ENCODE results near the gene KDM4D.
"Not testable (repeated sequence)": the region's sequence is repeated elsewhere in the genome, so short reads cannot be mapped to it uniquely, and the experiment has no call there.

The KDM4D gene

DNA sequence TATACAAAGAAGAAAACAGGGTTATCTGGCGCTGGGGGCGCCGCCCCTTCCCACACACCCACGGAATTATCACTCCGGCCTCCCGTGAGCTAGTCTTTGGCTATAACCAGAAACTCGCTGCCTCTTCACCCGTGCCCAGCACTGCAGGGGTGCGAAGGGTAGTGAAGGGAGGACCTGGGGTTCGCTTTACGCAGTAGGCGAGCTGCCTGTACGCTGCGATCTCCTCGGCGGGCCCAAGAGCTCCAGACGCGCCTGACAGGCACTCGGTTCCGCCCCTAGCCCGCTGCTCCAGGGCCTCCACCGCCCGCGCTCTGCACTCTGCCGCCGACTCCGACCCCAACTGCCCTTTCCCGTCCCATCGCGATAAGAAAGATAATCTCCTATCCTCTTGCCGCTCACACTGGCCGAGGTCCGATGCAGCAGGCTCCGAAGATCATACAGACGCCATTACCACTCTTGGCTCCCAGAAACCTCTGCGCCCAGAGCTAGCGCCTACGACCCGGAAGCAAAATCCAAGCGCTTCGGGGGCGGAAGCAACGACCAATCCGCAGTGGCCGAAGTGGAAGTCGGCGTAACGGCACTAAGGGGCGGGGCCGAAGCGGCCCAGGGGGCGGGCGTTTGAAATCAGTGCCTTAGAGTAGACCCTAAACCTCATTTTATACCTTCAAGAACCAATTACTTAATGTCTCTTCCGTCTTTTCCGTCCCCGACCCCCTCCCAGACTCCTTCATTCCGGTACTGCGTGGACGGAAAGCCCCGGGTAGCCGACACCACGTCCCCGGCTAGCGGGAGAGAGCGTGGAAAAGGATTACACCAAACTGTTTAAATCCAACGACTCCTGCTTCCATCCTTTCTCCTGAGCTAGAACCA, at the start of gene KDM4D, which contains the start of gene CWC15:
Gene KDM4D (plus strand): TSS at position 611 of the 870 bp plus-strand sequence. CDS start 23,664 bp downstream, outside the sequence.
Gene CWC15 (minus strand): TSS at position 458 of the 870 bp plus-strand sequence. CDS start 1,371 bp downstream, outside the sequence.
- peak; percentile 79 for DNase-seq

- no peak for DNase-seq
Measured at GRCh38 chr11:94924171-94924572, 49.3 kb upstream of the KDM4D start.

DNA sequence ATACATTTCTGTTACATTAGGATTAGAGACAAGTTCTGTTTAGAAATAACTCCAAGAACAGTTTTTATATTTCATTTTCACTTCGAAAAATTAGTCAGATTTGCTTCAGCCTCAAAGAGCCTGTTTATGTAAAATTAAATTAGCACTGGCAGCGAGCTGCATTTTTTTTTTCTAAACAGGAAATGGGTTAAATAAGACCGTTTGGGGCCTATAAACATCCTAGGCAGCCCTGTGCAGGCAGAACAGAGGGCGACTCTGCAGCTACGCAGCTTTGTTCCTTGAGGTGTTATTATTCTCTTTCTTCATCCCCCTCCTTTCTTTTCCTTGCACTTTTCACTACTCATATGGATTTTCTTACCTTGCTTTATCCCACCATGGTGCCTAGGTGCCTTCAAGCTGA, 48.9 kb upstream of the KDM4D start:
- no peak for DNase-seq

DNA sequence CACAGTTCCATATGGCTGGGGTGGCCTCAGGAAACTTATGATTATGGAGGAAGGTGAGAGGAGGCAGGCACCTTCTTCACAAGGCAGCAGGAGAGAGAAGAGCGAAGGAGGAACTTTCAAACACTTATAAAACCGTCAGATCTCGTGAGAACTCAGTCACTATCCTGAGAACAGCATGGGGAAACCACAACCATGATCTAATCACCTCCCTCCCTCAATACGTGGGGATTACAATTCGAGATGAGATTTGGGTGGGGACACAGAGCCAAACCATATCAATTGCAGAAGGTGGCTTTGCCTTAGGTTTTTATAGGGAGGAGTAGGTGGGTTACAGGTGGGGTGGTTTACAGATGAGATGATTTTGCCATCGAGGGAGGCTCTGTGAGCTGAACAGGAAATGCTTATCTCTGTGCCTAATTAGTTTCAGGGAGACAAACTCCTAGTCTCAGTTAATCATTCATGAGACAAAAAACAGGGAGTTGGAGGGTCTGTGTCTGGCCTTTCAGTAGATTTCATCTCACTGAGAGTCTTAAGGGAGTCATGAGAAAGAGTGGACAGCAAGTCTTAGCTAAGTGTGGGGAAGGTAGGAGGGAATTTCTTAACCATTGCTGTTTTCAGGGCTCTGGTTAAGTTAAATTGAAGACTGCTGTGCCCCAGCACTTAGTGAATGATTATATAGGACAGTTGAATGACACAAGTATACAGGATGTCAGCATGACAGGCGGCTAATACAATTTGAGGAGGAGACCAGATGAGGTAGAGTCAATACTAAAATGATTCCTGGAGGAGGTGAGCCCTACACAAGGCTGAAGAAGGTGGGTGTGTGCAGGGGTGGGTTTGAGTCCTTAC, 47.9 kb upstream of the KDM4D start:
- no peak for DNase-seq

- DNase-seq: no peak
Measured at GRCh38 chr11:94926271-94926625, 47.3 kb upstream of the KDM4D start.

GRCh38 chr11:94926698-94927237, 46.7 kb upstream of the KDM4D start:
- no peak for DNase-seq

- no peak for DNase-seq
Measured at GRCh38 chr11:94928117-94928990, 45.2 kb upstream of the KDM4D start.

DNA sequence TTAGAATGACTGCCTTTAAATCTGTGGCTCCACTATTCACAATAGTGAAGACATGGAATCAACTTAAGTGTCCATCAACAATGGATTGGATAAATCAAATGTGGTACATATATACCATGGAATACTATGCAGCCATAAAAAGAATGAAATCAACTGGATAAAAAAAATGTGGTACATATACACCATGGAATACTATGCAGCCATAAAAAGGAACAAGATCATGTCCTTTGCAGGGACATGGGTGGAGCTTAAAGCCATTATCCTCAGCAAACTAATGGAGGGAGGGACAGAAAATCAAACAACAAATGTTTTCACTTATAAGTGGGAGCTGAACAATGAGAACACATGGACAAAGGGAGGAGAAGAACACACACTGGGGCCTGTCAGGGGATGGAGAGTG, 41.4 kb upstream of the KDM4D start:
- not testable (repeated sequence) for DNase-seq

DNA sequence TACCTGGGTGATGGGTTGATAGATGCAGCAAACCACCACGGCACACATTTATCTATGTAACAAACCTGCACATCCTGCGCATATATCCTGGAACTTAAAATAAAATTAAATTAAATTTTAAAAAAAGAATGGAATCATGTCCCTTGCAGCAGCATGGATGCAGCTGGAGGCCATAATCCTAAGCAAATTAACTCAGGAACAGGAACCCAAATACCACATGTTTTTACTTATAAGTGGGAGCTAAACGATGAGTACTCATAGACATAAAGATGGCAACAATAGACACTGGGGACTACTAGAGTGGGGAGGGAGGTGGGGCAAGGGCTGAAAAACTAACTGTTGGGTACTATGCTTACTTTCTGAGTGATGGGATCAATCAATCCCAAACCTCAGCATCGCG, 41.0 kb upstream of the KDM4D start:
- DNase-seq: no peak

DNA sequence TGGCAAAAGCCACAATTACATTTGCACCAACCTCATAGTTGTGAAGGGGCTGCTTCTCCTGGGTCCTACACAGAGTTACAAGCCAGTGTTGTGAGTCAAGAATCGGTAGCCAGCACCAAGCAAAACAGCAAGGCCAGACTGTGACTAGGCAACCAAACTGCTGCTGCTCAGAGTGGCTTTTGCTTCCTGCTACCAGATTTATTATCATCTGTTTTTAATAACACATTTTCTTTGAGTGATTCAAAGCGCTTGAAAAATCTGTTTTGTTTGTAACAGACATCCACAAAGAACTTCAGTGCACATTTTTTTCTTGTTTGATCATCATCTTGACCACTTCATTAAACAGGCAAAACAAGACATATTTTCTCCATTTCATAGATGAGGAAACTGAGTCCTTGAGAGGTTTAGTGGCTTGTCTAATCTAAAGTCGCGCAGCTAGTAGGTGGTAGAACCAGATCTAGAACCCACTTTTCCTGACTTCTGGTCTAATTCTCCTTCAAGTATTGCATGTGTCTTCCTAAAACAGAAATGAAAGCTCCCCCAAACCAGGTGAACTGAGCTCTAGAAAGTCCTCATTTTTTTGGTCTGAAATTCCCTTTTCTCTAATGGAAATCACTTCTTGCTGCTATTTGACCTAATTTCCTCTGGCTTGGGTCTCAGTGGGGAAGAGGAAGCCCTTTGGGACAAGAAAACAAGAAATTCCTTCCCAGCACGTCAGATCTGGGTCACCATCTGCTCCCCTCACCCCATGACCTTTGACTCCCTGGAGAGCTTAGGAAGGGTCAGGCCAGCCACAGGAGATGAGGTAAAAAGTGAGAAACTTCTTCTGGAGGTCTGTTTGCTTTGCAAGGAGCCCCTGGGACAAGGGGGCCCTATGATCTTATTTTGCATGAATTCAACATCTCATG, 40.0 kb upstream of the KDM4D start:
- DNase-seq: no peak

GRCh38 chr11:94934362-94934761, 39.1 kb upstream of the KDM4D start:
- peak; percentile 6 for DNase-seq

DNA sequence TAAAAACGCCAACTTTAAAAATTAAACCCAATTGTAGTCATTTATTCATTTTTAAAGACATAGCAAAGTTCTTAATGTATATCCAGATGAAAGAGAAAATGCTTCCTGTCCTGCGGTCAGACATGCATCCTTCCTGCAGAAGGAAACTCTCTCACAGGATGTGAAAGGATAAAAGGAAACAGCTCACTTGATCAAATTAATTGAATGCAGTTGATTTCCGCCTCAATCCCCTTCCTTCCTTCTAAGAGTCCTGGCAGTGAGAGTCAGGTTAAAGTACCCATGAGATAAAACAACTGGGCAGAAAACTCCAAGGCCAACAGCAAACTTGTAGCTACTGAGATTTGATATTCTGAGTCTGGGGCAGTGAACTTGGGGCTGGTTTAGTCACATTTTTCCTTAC, 38.7 kb upstream of the KDM4D start:
- DNase-seq: no peak

DNA sequence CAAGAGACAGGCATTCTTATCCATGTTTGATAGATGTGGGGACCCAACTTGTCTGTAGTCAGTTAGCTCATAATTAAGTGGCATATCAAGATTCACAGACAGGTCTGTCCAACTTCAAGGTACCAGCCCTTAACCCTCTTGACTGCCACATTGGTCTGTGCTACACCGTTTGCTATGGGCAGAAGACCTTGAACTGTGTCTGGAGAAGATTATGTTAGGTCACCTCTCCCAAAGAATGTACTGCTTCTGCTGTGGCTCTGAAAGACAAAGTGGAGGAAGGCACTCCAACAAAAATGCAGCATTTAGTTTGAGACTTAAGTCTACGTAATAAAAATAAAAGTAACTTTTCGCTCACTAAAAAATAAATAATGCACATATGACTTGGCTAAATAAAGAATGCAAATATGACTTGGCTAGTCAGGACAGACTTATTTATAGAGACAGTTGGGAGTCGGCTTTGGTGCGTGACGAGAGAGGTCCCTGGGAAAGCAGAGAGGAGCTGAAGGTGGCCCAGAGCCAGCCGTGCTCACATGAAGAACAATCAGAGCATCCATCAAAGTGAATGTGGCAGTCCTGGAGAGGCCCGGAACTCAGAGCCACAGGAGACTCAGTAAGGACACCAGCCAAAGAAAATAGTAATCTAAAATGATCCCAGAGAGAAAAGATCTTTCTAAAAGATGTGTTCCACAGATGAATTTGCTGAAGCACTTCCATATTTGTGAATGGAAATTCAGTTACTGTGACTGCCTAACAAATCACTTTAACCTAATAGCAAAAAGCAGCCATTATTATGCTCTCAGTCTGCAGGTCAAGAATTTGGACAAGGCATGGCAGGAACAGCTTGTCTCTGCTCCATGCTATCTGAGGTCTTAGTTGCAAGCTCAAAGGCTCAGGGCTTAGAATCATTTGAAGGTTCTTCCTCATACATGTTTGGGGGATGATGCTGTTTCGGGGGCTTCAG, 35.1 kb upstream of the KDM4D start:
- no peak for DNase-seq

DNA sequence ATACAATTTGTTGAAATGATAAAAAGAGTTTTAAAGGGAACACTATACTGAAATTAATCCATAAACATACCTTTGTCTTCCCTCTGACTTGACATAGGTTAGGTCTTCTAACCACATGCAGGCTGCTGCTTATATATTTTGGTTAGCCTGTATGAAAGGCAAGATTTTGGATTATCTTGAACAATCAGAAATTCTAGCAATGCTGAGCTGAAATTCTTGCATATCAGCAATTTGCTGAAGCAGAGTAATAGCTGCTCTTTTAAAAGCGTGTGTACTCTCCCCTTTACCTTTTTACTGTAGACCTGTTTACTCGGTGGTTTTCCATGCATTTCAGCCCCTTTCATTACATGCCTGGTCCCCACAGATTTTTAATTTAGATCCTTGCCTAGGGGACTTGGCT, 34.2 kb upstream of the KDM4D start:
- no peak for DNase-seq

DNA sequence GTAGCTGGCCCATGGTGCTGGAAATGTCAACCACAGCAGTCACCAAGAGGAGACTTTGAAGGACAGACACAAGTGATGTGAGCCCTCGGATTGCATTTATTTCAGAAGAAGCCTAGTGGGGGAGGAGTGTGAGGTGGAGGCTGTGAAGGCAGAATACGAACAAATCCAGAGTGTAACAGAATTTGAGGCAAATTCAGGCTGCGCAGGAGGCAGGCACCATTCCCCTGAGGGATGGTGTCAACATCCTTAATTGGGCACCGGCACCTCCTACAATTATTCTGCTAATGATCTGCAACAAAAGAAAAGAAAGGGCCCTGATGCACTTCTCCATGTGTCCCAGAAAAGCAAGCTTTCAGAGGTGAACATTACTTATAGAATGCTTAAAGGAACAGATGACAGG, 32.4 kb upstream of the KDM4D start:
- no peak for DNase-seq

DNA sequence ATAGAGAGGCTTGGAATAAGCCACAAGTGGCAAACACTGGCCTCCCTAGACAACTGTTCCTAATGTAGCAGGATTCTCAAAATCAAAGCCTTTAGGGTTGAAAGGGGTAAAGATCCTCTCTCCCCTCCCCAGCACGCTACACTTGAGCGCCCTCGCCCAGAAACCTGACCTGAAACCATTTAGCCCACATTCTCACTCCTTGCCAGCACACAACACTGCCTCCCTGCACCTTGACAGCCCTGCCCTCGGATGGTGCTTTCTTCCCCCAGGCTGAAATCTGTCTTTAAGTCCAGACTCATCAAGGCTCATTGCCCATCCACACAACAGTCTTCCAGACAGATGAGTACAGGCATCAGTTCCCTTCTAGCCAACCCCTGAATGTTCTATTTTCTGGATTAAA, 26.7 kb upstream of the KDM4D start:
- no peak for DNase-seq

GRCh38 chr11:94948070-94948617, 25.4 kb upstream of the KDM4D start:
- no peak for DNase-seq

DNA sequence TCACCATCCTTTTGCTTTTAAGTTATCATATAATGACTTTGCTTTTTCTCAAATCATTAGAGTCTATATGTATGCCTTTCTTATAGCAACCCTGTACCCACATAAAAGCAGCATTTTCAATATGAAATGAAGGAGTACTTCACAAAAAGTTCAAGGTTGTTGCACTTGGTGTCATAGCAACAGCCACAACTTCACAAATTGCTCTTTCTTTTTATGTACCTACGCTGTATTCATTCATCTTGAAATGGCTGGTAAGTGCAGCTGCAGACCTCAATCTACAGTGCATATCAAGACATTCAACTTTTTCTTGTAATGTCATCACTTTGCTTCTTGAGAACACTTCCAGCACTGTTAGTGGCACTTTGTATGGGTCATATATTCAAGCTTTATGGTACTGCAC, 18.8 kb upstream of the KDM4D start:
- no peak for DNase-seq

- no peak for DNase-seq
Measured at GRCh38 chr11:94956963-94957362, 16.5 kb upstream of the KDM4D start.

DNA sequence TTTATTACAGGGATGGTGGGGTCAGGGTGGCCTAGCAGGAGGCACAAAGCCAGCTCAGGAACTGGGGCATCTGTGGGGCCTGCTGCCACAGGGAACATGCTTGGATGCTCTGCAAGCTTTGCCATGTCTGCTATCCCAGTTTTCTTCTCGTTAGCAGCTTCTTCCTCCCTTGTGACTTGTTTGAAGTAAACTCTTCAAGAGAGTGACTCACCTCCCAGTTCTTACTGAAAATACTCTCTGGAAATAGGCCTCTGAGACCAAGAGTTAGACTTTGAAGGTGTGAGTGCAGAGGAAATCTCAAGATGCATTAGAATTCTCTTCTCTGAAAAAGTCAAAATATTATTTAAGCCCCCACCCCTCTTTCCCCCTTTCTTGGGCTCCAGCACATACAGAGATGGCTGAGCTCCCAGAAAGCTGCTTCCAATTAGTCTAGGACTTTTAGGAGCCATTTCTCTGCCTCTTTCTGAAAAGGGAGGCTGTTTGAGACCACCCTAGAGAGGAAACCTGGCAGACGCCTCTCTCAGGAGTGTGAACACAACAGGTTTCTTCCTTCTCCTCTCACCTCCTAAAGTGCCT, 15.3 kb upstream of the KDM4D start:
- no peak for DNase-seq
